Hematopoietic multipotent progenitor cell treated with erythropoietin and hydrocortisone succinate and interleukin-3 and kit ligand, for 17 days (in vitro differentiated cells): ENCODE results near the gene ACTR10.

ENCODE experiments used
- DNase-seq: peaks from one replicate; pipeline ENCODE4 v3.0.0-alpha.2; 2015; ENCODE audit warnings: low spot score

The ACTR10 gene

GRCh38 chr14:58281969-58282368 lies 82.0 kb downstream of the ACTR10 start:
- no peak for DNase-seq

GRCh38 chr14:58282925-58283593 lies 83.1 kb downstream of the ACTR10 start:
- no peak for DNase-seq

DNA sequence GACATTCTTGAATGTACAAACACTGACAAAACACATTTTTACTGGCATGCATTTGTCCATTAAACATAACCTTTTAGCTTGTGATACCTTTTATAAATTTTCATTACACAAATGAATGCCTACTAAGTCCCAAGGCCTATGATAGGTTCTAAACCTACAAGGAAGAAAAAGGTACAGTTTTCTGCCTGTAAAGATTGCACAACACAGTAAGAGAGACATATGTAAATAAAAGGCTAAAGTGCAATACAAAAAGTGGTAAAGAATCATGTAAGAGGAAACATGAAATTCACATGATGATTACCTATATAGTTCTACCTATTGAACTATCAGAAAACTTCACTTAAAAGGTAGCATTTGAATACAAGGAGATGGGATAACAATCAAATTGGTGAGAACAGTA lies 83.8 kb downstream of the ACTR10 start:
- DNase-seq: no peak

DNA sequence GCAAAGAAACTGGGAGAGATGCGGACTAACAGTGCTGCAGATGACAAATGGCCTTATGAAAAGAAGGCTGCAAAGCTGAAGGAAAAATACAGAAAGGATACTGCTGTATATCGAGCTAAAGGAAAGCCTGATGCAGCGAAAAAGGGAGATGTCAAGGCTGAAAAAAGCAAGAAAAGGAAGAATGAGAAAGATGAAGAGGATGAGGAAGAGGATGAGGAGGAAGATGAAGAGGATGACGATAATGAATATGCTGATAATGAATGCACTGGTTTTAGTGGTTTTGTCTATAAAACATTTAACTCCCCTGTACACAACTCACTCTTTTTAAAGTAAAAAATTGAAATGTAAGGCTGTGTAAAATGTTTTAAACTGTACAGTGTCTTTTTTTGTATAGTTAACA lies 85.2 kb downstream of the ACTR10 start:
- no peak for DNase-seq
